HepG2 (cell line): ENCODE results near the gene TRIM43. TPM values are rescaled to one million over a fixed set of nuclear protein-coding genes. Genes with fewer than 3 reads are reported as not detected.

Experiments used
- ATAC-seq: fragments of 200-7000 bp; cut with Tn5 transposase; 3 replicates; pipeline ENCODE4 v1.9.1; 2020; ENCODE audit warnings: mild to moderate bottlenecking, moderate library complexity
- BruUV-seq: library from RNA; stranded (reverse); fragments of 400-500 nt; replicated peaks from 2 replicates; lab custom pipeline; 2021; lab: Mats Ljungman, UMichigan
- CTCF ChIA-PET: fragments of 300-600 bp; formaldehyde crosslinking; extraction: SDS; loops from one replicate; lab custom pipeline; 2021; ENCODE audit warnings: low total read pairs, inconsistent platforms, low intra/inter-chr PET ratio; lab: Yijun Ruan, JAX
- POLR2A ChIA-PET: fragments of 350-600 bp; sonication (Branson Sonifier 250); formaldehyde crosslinking; loops from one replicate; lab custom pipeline; 2020; ENCODE audit warnings: antibody characterized with exemption, inconsistent platforms; lab: Yijun Ruan, JAX
- DNase-seq: peaks from one replicate; pipeline ENCODE4 v3.0.0-alpha.2; 2015; ENCODE audit warnings: low spot score
- FAIRE-seq: peaks from 3 replicates; lab custom pipeline; 2011; peaks lifted over from hg19 to GRCh38; lab: Jason Lieb, UNC
- H2AFZ ChIP-seq: one replicate; pipeline ENCODE4 v1.6.1; 2011; ENCODE audit warnings: low read length, inconsistent platforms
- H3K27ac ChIP-seq: fragments of 300-600 bp; 3 replicates; pipeline ENCODE4 v1.8.0; 2011; ENCODE audit warnings: mixed run types, mild to moderate bottlenecking, mixed read lengths, low read length, inconsistent platforms; ENCODE audit not compliant: insufficient read depth; ENCODE audit errors: extremely low read length
- H3K27me3 ChIP-seq, 2 experiments: fragments of 200-600 bp in 1 of 2; 2 replicates in 1 of 2; 3 replicates in 1 of 2; pipeline versions ENCODE4 v1.6.0 to v1.8.0; 2011; ENCODE audit warnings: low read length in 2 of 2, mild to moderate bottlenecking in 2 of 2, moderate library complexity in 2 of 2, inconsistent platforms in 1 of 2; ENCODE audit not compliant: insufficient read depth in 2 of 2, control insufficient read depth in 1 of 2
- H3K36me3 ChIP-seq, 2 experiments: fragments of 200-600 bp in 1 of 2; replicated peaks in 1 of 2; 2 replicates in 1 of 2; 3 replicates in 1 of 2; pipeline versions ENCODE4 v1.5.1 to v1.8.0; 2011; ENCODE audit warnings: low read length in 2 of 2, inconsistent platforms in 1 of 2; ENCODE audit not compliant: insufficient read depth in 2 of 2, control insufficient read depth in 1 of 2
- H3K4me1 ChIP-seq: 2 replicates; pipeline ENCODE4 v1.5.1; 2012; ENCODE audit warnings: low read length, inconsistent platforms; ENCODE audit not compliant: insufficient read depth
- H3K4me2 ChIP-seq: 2 replicates; pipeline ENCODE4 v1.6.0; 2011; ENCODE audit warnings: low read depth, low read length, inconsistent platforms
- H3K4me3 ChIP-seq, 3 experiments: fragments of 200-600 bp in 1 of 3; sonication (generic), shearing (Covaris generic) in 1 of 3; replicated peaks in 1 of 3; 2 replicates each; pipeline ENCODE4 v1.5.1; 2011 to 2016; ENCODE audit warnings: low read length in 3 of 3, inconsistent platforms in 2 of 3, low read depth in 2 of 3, mild to moderate bottlenecking in 2 of 3, control low read depth in 1 of 3, mixed read lengths in 1 of 3; ENCODE audit not compliant: insufficient read depth in 1 of 3
- H3K79me2 ChIP-seq: one replicate; pipeline ENCODE4 v1.6.1; 2011; ENCODE audit warnings: low read length, inconsistent platforms; ENCODE audit not compliant: insufficient read depth
- H3K9ac ChIP-seq: 2 replicates; pipeline ENCODE4 v1.6.0; 2011; ENCODE audit warnings: mild to moderate bottlenecking, low read depth, low read length, inconsistent platforms; ENCODE audit not compliant: insufficient read depth
- H3K9me3 ChIP-seq: 2 replicates; pipeline ENCODE4 v1.5.1; 2012; ENCODE audit warnings: mild to moderate bottlenecking, low read length
- H4K20me1 ChIP-seq: 2 replicates; pipeline ENCODE4 v1.6.0; 2011; ENCODE audit warnings: inconsistent platforms, mild to moderate bottlenecking, low read length, moderate library complexity; ENCODE audit not compliant: insufficient read depth
- CHD4 ChIP-seq: fragments of 200-600 bp; sonication (generic); IDR thresholded peaks from 2 replicates; pipeline ENCODE4 v1.7.0; 2017; ENCODE audit warnings: mild to moderate bottlenecking, low read length, borderline replicate concordance
- GATAD2A ChIP-seq: IDR thresholded peaks from 2 replicates; pipeline ENCODE4 v1.6.1; 2016
- JUNB ChIP-seq: sonication (generic); formaldehyde crosslinking; IDR thresholded peaks from 2 replicates; pipeline ENCODE4 v1.8.0; 2022; ENCODE audit warnings: missing genetic modification reagents, mild to moderate bottlenecking, borderline replicate concordance
- KAT7 ChIP-seq: IDR thresholded peaks from 2 replicates; pipeline ENCODE4 v1.6.1; 2018; ENCODE audit warnings: borderline replicate concordance, missing compliant biosample characterization
- MAFG ChIP-seq: sonication (generic); formaldehyde crosslinking; IDR thresholded peaks from 2 replicates; pipeline ENCODE4 v1.5.1; 2020; ENCODE audit warnings: mild to moderate bottlenecking, missing genetic modification reagents
- PHF20 ChIP-seq: sonication (generic); formaldehyde crosslinking; IDR thresholded peaks from 2 replicates; pipeline ENCODE4 v1.5.0; 2020; ENCODE audit warnings: mild to moderate bottlenecking, missing genetic modification reagents
- PPARG ChIP-seq: conservative IDR thresholded peaks from 2 replicates; pipeline ENCODE4 v1.6.1; 2016; ENCODE audit warnings: missing biosample characterization, missing genetic modification reagents
- RFXANK ChIP-seq: IDR thresholded peaks from 2 replicates; pipeline ENCODE4 v1.6.1; 2016
- SIN3B ChIP-seq: fragments of 150-350 bp; IDR thresholded peaks from 2 replicates; pipeline ENCODE4 v1.6.1; 2014; ENCODE audit warnings: low read length
- ZNF263 ChIP-seq: sonication (generic); formaldehyde crosslinking; IDR thresholded peaks from 2 replicates; pipeline ENCODE4 v1.4.0; 2020; ENCODE audit warnings: missing genetic modification reagents
- ZNF282 ChIP-seq: fragments of 450-650 bp; IDR thresholded peaks from 2 replicates; pipeline ENCODE4 v1.6.1; 2018; ENCODE audit not compliant: partially characterized antibody
- ZNF776 ChIP-seq: sonication (generic); formaldehyde crosslinking; IDR thresholded peaks from 2 replicates; pipeline ENCODE4 v1.4.0; 2020; ENCODE audit warnings: mild to moderate bottlenecking, missing genetic modification reagents
- ZNF781 ChIP-seq: sonication (generic); formaldehyde crosslinking; IDR thresholded peaks from 2 replicates; pipeline ENCODE4 v1.5.1; 2020; ENCODE audit warnings: borderline replicate concordance, mild to moderate bottlenecking, missing genetic modification reagents; ENCODE audit errors: not compliant biosample characterization
- ZNF782 ChIP-seq: sonication (generic); formaldehyde crosslinking; IDR thresholded peaks from 2 replicates; pipeline ENCODE4 v1.4.0; 2020; ENCODE audit warnings: missing genetic modification reagents, mild to moderate bottlenecking, borderline replicate concordance
- WGBS: methylation state at CpG from one replicate; pipeline ENCODE4 v1.1.6; 2017; ENCODE audit warnings: low lambda C conversion rate; 5-methylcytosine and 5-hydroxymethylcytosine counted together
- in situ Hi-C: cut with HindIII; loops from 2 replicates; pipeline ENCODE4 v1.10.0; 2017; ENCODE audit warnings: low pct_unique_long_range_greater_than_20kb; ENCODE audit not compliant: extremely low pct_ligation_motif_present
- intact Hi-C: fragments of 100-400 bp; cut with micrococcal nuclease; formaldehyde crosslinking; loops from one replicate; pipeline ENCODE4 v1.10.0; 2022; ENCODE audit not compliant: unreplicated experiment
- polyA plus RNA-seq, 8 experiments: library from polyadenylated mRNA; depleted of rRNA in 3 of 8; stranded (reverse) in 7 of 8; unstranded in 1 of 8; fragments of >200 nt; fragmentation: Illumina TruSeq in 4 of 8; extraction: Trizol in 4 of 8; gene quantifications; 2 replicates each; pipeline versions ENCODE4 v1.2.1 to v1.2.3, GENCODE V29; 2011 to 2016; ENCODE audit warnings: low read depth in 4 of 8, missing spikeins in 1 of 8, mixed read lengths in 1 of 8; ENCODE audit not compliant: insufficient read depth in 1 of 8
- total RNA-seq, 5 experiments: library from RNA; depleted of rRNA; stranded (reverse); fragments of >200 nt; fragmentation: Illumina TruSeq; extraction: Trizol; gene quantifications; 2 replicates each; pipeline ENCODE4 v1.2.3, GENCODE V29; 2016; ENCODE audit warnings: low read depth in 1 of 5
- TF ChIP-seq, protein P1 (sequence below): sonication (generic); formaldehyde crosslinking; IDR thresholded peaks from one replicate; pipeline ENCODE4 v1.5.1; 2020; ENCODE audit warnings: mild to moderate bottlenecking, missing genetic modification reagents; ENCODE audit errors: not compliant biosample characterization
- TF ChIP-seq, protein P2 (sequence below): sonication (generic); formaldehyde crosslinking; IDR thresholded peaks from 2 replicates; pipeline ENCODE4 v1.4.0; 2020; ENCODE audit warnings: missing genetic modification reagents

Gene TRIM43
- total and polyA plus RNA-seq, 2 of the 13 experiments (the other 11 are each of a cell fraction or from before 2014, with no cell fraction given) = not detected

DNA sequence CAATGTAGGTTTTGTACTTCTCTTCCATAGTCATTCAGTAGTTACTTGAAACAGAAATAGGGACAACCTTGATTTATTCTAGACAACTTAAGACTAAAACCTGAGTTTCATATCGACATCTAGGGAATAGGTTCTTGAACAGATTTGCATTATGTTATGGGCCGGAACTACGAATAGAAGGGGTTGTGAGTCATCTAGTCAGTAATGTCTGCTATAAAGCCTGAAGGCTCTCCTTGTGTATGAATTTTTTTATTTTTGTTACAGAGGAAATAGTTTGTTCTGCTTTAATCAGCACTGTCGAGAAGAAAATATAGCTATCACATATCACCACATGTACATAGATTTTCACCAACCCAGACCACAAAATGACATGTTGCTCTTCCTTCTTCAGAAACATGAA is 17.3 kb upstream of the TRIM43 start:
- DNase-seq = no peak
- FAIRE-seq = no peak
- Histone ChIP-seq H4K20me1 (no peaks in the 10 kb centered on the region), H3K9me3 (no peaks in the 10 kb centered on the region), H3K27ac (no peak overlapping the region), H3K4me2 (no peak overlapping the region), H2AFZ (no peak overlapping the region), H3K36me3 (no peaks in the 10 kb centered on the region), H3K4me1 (no peaks in the 10 kb centered on the region), H3K27me3 (no peaks in the 10 kb centered on the region), H3K4me3 (no peak overlapping the region), H3K9ac (no peak overlapping the region), H3K79me2 (no peaks in the 10 kb centered on the region)
- no peak for ATAC-seq
- ChIA-PET POLR2A (no interaction called here), CTCF (no interaction called here)
- in situ Hi-C loops = no loop called here
- no peak for TF ChIP-seq ZNF781 (CRISPR knock-in tag)
- no peak for TF ChIP-seq ZNF263 (CRISPR knock-in tag)
- TF ChIP-seq PHF20 (CRISPR knock-in tag) = no peak
- no peak for TF ChIP-seq ZNF776
- TF ChIP-seq ZNF282 = no peak
- no peak for TF ChIP-seq PPARG
- TF ChIP-seq KAT7 (CRISPR knock-in tag) = no peak
- TF ChIP-seq CHD4 = no peak
- TF ChIP-seq RFXANK = no peak
- TF ChIP-seq JUNB (CRISPR knock-in tag) = no peak
- no peak for TF ChIP-seq GATAD2A (CRISPR knock-in tag)
- TF ChIP-seq SIN3B = no peak
- no peak for TF ChIP-seq ZNF782 (CRISPR knock-in tag)
- TF ChIP-seq, protein P1, sequence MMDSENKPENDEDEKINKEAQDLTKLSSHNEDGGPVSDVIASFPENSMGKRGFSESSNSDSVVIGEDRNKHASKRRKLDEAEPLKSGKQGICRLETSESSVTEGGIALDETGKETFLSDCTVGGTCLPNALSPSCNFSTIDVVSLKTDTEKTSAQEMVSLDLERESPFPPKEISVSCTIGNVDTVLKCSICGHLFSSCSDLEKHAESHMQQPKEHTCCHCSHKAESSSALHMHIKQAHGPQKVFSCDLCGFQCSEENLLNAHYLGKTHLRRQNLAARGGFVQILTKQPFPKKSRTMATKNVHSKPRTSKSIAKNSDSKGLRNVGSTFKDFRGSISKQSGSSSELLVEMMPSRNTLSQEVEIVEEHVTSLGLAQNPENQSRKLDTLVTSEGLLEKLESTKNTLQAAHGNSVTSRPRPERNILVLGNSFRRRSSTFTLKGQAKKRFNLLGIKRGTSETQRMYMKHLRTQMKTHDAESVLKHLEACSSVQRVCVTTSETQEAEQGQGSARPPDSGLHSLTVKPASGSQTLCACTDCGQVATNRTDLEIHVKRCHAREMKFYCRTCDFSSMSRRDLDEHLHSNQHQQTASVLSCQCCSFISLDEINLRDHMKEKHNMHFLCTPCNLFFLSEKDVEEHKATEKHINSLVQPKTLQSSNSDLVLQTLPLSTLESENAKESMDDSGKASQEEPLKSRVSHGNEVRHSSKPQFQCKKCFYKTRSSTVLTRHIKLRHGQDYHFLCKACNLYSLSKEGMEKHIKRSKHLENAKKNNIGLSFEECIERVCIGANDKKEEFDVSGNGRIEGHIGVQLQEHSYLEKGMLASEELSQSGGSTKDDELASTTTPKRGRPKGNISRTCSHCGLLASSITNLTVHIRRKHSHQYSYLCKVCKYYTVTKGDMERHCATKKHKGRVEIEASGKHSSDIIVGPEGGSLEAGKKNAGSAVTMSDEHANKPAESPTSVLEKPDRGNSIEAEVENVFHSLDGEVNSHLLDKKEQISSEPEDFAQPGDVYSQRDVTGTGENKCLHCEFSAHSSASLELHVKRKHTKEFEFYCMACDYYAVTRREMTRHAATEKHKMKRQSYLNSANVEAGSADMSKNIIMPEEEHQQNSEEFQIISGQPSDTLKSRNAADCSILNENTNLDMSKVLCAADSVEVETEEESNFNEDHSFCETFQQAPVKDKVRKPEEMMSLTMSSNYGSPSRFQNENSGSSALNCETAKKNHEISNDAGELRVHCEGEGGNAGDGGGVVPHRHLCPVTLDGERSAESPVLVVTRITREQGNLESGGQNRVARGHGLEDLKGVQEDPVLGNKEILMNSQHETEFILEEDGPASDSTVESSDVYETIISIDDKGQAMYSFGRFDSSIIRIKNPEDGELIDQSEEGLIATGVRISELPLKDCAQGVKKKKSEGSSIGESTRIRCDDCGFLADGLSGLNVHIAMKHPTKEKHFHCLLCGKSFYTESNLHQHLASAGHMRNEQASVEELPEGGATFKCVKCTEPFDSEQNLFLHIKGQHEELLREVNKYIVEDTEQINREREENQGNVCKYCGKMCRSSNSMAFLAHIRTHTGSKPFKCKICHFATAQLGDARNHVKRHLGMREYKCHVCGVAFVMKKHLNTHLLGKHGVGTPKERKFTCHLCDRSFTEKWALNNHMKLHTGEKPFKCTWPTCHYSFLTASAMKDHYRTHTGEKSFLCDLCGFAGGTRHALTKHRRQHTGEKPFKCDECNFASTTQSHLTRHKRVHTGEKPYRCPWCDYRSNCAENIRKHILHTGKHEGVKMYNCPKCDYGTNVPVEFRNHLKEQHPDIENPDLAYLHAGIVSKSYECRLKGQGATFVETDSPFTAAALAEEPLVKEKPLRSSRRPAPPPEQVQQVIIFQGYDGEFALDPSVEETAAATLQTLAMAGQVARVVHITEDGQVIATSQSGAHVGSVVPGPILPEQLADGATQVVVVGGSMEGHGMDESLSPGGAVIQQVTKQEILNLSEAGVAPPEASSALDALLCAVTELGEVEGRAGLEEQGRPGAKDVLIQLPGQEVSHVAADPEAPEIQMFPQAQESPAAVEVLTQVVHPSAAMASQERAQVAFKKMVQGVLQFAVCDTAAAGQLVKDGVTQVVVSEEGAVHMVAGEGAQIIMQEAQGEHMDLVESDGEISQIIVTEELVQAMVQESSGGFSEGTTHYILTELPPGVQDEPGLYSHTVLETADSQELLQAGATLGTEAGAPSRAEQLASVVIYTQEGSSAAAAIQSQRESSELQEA (CRISPR knock-in tag) = no peak
- no peak for TF ChIP-seq MAFG (CRISPR knock-in tag)
- TF ChIP-seq, protein P2, sequence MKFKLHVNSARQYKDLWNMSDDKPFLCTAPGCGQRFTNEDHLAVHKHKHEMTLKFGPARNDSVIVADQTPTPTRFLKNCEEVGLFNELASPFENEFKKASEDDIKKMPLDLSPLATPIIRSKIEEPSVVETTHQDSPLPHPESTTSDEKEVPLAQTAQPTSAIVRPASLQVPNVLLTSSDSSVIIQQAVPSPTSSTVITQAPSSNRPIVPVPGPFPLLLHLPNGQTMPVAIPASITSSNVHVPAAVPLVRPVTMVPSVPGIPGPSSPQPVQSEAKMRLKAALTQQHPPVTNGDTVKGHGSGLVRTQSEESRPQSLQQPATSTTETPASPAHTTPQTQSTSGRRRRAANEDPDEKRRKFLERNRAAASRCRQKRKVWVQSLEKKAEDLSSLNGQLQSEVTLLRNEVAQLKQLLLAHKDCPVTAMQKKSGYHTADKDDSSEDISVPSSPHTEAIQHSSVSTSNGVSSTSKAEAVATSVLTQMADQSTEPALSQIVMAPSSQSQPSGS (CRISPR knock-in tag) = no peak
- intact Hi-C loops = no loop called here
- no TSS peak for BruUV-seq
- WGBS = 2% methylated on average over 4 of the region's 4 CpGs
